OCI-LY3 (cell line): ENCODE results near the gene DAAM2.

ENCODE experiments used
- H2AFZ ChIP-seq: fragments of 200-600, 300-600 bp; shearing (Covaris generic); 2 replicates; pipeline ENCODE4 v1.6.0; 2014; ENCODE audit warnings: antibody characterized with exemption, low read depth, low read length
- H3K27ac ChIP-seq: fragments of 200-600, 300-600 bp; sonication (generic); 2 replicates; pipeline ENCODE4 v1.5.1; 2014; ENCODE audit warnings: mild to moderate bottlenecking, low read length, moderate library complexity, mixed read lengths
- H3K27me3 ChIP-seq: fragments of 200-600, 300-600 bp; sonication (generic); 2 replicates; pipeline ENCODE4 v1.6.1; 2014; ENCODE audit warnings: low read depth, low read length, mixed read lengths
- H3K36me3 ChIP-seq: fragments of 200-600, 300-600 bp; sonication (generic); replicated peaks from 2 replicates; pipeline ENCODE3; 2014; ENCODE audit warnings: low read depth, low read length, mixed read lengths
- H3K4me1 ChIP-seq: fragments of 300-600, 200-600 bp; sonication (generic); 2 replicates; pipeline ENCODE4 v1.6.1; 2014; ENCODE audit warnings: low read length, mixed read lengths
- H3K4me2 ChIP-seq: fragments of 200-600, 300-600 bp; sonication (generic); 2 replicates; pipeline ENCODE4 v1.6.1; 2014; ENCODE audit warnings: low read length, mixed read lengths
- H3K4me3 ChIP-seq: fragments of 300-600, 200-600 bp; sonication (generic); 2 replicates; pipeline ENCODE4 v1.5.1; 2014; ENCODE audit warnings: antibody characterized with exemption, mild to moderate bottlenecking, low read length, moderate library complexity
- H3K79me2 ChIP-seq: fragments of 300-600, 200-600 bp; shearing (Covaris generic); 2 replicates; pipeline ENCODE4 v1.6.1; 2014; ENCODE audit warnings: mild to moderate bottlenecking, low read length, mixed read lengths
- H3K9ac ChIP-seq: fragments of 300-600, 200-600 bp; shearing (Covaris generic); 2 replicates; pipeline ENCODE4 v1.6.0; 2014; ENCODE audit warnings: mild to moderate bottlenecking, low read length, moderate library complexity
- H3K9me3 ChIP-seq: fragments of 200-600, 300-600 bp; shearing (Covaris generic); 2 replicates; pipeline ENCODE4 v1.6.1; 2014; ENCODE audit warnings: low read length, mixed read lengths; ENCODE audit not compliant: insufficient read depth
- H4K20me1 ChIP-seq: fragments of 200-600, 300-600 bp; sonication (generic); 2 replicates; pipeline ENCODE4 v1.6.1; 2016; ENCODE audit warnings: low read length, mixed read lengths; ENCODE audit not compliant: insufficient read depth
- CTCF ChIP-seq: fragments of 200-600, 300-600 bp; sonication (generic); IDR thresholded peaks from 2 replicates; pipeline ENCODE4 v1.5.1; 2014; ENCODE audit warnings: antibody characterized with exemption, low read length, low read depth
- EZH2phosphoT487 ChIP-seq: fragments of 200-600 bp; shearing (Covaris generic); IDR thresholded peaks from 2 replicates; pipeline ENCODE4 v1.6.1; 2018; ENCODE audit warnings: antibody characterized with exemption, mixed run types, low read depth

Gene DAAM2

GRCh38 chr6:39821046-39821740 lies 29.0 kb downstream of the DAAM2 start:
- Histone ChIP-seq H3K4me1 (no peaks in the 10 kb centered on the region), H4K20me1 (no peaks in the 10 kb centered on the region), H2AFZ (no peak overlapping the region), H3K4me3 (no peak overlapping the region), H3K27ac (no peak overlapping the region), H3K36me3 (no peaks in the 10 kb centered on the region), H3K9me3 (no peaks in the 10 kb centered on the region), H3K79me2 (no peaks in the 10 kb centered on the region), H3K27me3 (no peaks in the 10 kb centered on the region), H3K9ac (no peak overlapping the region), H3K4me2 (no peak overlapping the region)
- TF ChIP-seq EZH2phosphoT487: no peak
- TF ChIP-seq CTCF: no peak

- Histone ChIP-seq H4K20me1 (no peaks in the 10 kb centered on the region), H3K4me1 (no peaks in the 10 kb centered on the region), H3K36me3 (no peaks in the 10 kb centered on the region), H2AFZ (no peak overlapping the region), H3K27ac (no peak overlapping the region), H3K4me2 (no peak overlapping the region), H3K9ac (no peak overlapping the region), H3K79me2 (no peaks in the 10 kb centered on the region), H3K4me3 (no peak overlapping the region), H3K27me3 (no peaks in the 10 kb centered on the region), H3K9me3 (no peaks in the 10 kb centered on the region)
- TF ChIP-seq EZH2phosphoT487 (no peak), CTCF (no peak)
Observed at GRCh38 chr6:39821742-39822532, 29.8 kb downstream of the DAAM2 start.

GRCh38 chr6:39822846-39823815 lies 31.0 kb downstream of the DAAM2 start:
- H3K4me1 ChIP-seq: no peaks in the 10 kb centered on the region
- H3K27me3 ChIP-seq: no peaks in the 10 kb centered on the region
- no peaks in the 10 kb centered on the region for H3K9me3 ChIP-seq
- H3K79me2 ChIP-seq: no peaks in the 10 kb centered on the region
- H3K9ac ChIP-seq: no peak overlapping the region
- no peaks in the 10 kb centered on the region for H4K20me1 ChIP-seq
- no peak overlapping the region for H3K4me2 ChIP-seq
- no peak overlapping the region for H3K4me3 ChIP-seq
- TF ChIP-seq CTCF (no peak), EZH2phosphoT487 (no peak)
- no peaks in the 10 kb centered on the region for H3K36me3 ChIP-seq
- no peak overlapping the region for H2AFZ ChIP-seq
- H3K27ac ChIP-seq: no peak overlapping the region
